PC-9 (cell line): ENCODE measurements around the gene UCMA. TPM values are rescaled to one million over a fixed set of nuclear protein-coding genes. Genes with fewer than 3 reads are reported as not detected.

ENCODE experiments used
- BruUV-seq: library from RNA; stranded (reverse); fragments of 400-500 nt; replicated peaks from 2 replicates; lab custom pipeline; 2021; lab: Mats Ljungman, UMichigan
- CTCF ChIA-PET: fragments of 300-600 bp; sonication (Branson Sonifier 250); formaldehyde crosslinking; loops from one replicate; lab custom pipeline; 2022; ENCODE audit warnings: antibody characterized with exemption; lab: Charles Lee
- POLR2A ChIA-PET: fragments of 300-600 bp; sonication (Branson Sonifier 250); formaldehyde crosslinking; loops from one replicate; lab custom pipeline; 2022; ENCODE audit warnings: antibody characterized with exemption; ENCODE audit not compliant: unreplicated experiment; lab: Charles Lee
- DNase-seq, 2 experiments: peaks; one replicate each; pipeline versions ENCODE4 v3.0.0 to v3.0.0-alpha.2; 2015 to 2022; ENCODE audit warnings: mixed read lengths in 1 of 2
- H2AFZ ChIP-seq: fragments of 200-600 bp; sonication (generic); 2 replicates; pipeline ENCODE4 v1.8.1; 2017; ENCODE audit warnings: antibody characterized with exemption
- H3F3A ChIP-seq: fragments of 200-600 bp; sonication (generic); 2 replicates; pipeline ENCODE4 v1.8.1; 2017; ENCODE audit warnings: antibody characterized with exemption, mild to moderate bottlenecking, low read depth; ENCODE audit not compliant: insufficient read depth
- H3K27ac ChIP-seq: fragments of 200-600 bp; sonication (generic); 2 replicates; pipeline ENCODE4 v1.6.1; 2016; ENCODE audit warnings: mixed run types
- H3K27me3 ChIP-seq: fragments of 200-600 bp; sonication (generic); 2 replicates; pipeline ENCODE4 v1.6.1; 2016; ENCODE audit warnings: low read depth, mixed run types; ENCODE audit not compliant: insufficient read depth
- H3K36me3 ChIP-seq: fragments of 200-600 bp; sonication (generic); 2 replicates; pipeline ENCODE4 v1.6.1; 2016; ENCODE audit warnings: low read depth, mixed run types
- H3K4me1 ChIP-seq: fragments of 200-600 bp; sonication (generic); replicated peaks from 2 replicates; pipeline ENCODE4 v1.6.1; 2016; ENCODE audit warnings: mixed run types; ENCODE audit not compliant: insufficient read depth
- H3K4me2 ChIP-seq: fragments of 200-600 bp; sonication (generic); 2 replicates; pipeline ENCODE4 v1.6.1; 2017; ENCODE audit warnings: mixed run types
- H3K4me3 ChIP-seq: fragments of 200-600 bp; sonication (generic); 2 replicates; pipeline ENCODE4 v1.6.1; 2016; ENCODE audit warnings: mixed run types
- H3K79me2 ChIP-seq: fragments of 200-600 bp; sonication (generic); 2 replicates; pipeline ENCODE4 v1.6.1; 2017; ENCODE audit warnings: low read depth, mixed run types
- H3K9me2 ChIP-seq: fragments of 200-600 bp; sonication (generic); 2 replicates; pipeline ENCODE4 v1.8.1; 2017; ENCODE audit warnings: mild to moderate bottlenecking; ENCODE audit not compliant: insufficient read depth
- H3K9me3 ChIP-seq: fragments of 200-600 bp; sonication (generic); 2 replicates; pipeline ENCODE4 v1.8.1; 2016; ENCODE audit warnings: low read depth; ENCODE audit not compliant: insufficient read depth
- H4K20me1 ChIP-seq: fragments of 200-600 bp; sonication (generic); 2 replicates; pipeline ENCODE4 v1.8.1; 2017; ENCODE audit not compliant: insufficient read depth
- EZH2 ChIP-seq: fragments of 200-600 bp; sonication (generic); IDR thresholded peaks from 2 replicates; pipeline ENCODE4 v1.8.0; 2017; ENCODE audit warnings: antibody characterized with exemption, low read depth
- intact Hi-C: fragments of 100-400 bp; cut with micrococcal nuclease; formaldehyde crosslinking; loops from one replicate; pipeline ENCODE4 v1.10.0; 2022; ENCODE audit not compliant: unreplicated experiment
- total RNA-seq: library from RNA; stranded (reverse); gene quantifications from 2 replicates; pipeline ENCODE4 v1.2.3, GENCODE V29; 2021
- TF ChIP-seq, protein P1 (sequence below): fragments of 200-600 bp; sonication (generic); conservative IDR thresholded peaks from 2 replicates; pipeline ENCODE4 v1.6.1; 2017; ENCODE audit warnings: mixed run types, antibody characterized with exemption, mild to moderate bottlenecking, moderate library complexity

UCMA gene
- total RNA-seq, 1 experiment from 2014 or later: not detected

- no peak overlapping the region for H3K27ac ChIP-seq
- CTCF ChIA-PET: no interaction called here
- no peaks in the 10 kb centered on the region for H3K9me2 ChIP-seq
- H3K27me3 ChIP-seq: no peaks in the 10 kb centered on the region
- H4K20me1 ChIP-seq: no peaks in the 10 kb centered on the region
- POLR2A ChIA-PET: no interaction called here
- no peaks in the 10 kb centered on the region for H3K36me3 ChIP-seq
- H3K79me2 ChIP-seq: no peaks in the 10 kb centered on the region
- no peak for TF ChIP-seq EZH2
- TF ChIP-seq, protein P1, sequence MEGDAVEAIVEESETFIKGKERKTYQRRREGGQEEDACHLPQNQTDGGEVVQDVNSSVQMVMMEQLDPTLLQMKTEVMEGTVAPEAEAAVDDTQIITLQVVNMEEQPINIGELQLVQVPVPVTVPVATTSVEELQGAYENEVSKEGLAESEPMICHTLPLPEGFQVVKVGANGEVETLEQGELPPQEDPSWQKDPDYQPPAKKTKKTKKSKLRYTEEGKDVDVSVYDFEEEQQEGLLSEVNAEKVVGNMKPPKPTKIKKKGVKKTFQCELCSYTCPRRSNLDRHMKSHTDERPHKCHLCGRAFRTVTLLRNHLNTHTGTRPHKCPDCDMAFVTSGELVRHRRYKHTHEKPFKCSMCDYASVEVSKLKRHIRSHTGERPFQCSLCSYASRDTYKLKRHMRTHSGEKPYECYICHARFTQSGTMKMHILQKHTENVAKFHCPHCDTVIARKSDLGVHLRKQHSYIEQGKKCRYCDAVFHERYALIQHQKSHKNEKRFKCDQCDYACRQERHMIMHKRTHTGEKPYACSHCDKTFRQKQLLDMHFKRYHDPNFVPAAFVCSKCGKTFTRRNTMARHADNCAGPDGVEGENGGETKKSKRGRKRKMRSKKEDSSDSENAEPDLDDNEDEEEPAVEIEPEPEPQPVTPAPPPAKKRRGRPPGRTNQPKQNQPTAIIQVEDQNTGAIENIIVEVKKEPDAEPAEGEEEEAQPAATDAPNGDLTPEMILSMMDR: no peak
- H3K4me2 ChIP-seq: no peak overlapping the region
- no peaks in the 10 kb centered on the region for H3K4me1 ChIP-seq
- intact Hi-C loops: no loop called here
- no peaks in the 10 kb centered on the region for H3F3A ChIP-seq
- DNase-seq: no peak
- no TSS peak for BruUV-seq
- H3K4me3 ChIP-seq: no peak overlapping the region
- H3K9me3 ChIP-seq: no peaks in the 10 kb centered on the region
- no peak overlapping the region for H2AFZ ChIP-seq
Measured at GRCh38 chr10:13241613-13242012, 7.4 kb upstream of the UCMA start.

- no peaks in the 10 kb centered on the region for H3K79me2 ChIP-seq
- no peak overlapping the region for H3K27ac ChIP-seq
- no peak overlapping the region for H2AFZ ChIP-seq
- ChIA-PET POLR2A (interaction anchor here (0.5 kb wide), 1 partner anchor 10 kb away, joined by 3 read pairs; no protein-coding TSS in a partner anchor), CTCF (interaction anchor here (0.7 kb wide), 1 partner anchor 36 kb away, joined by 3 read pairs; no protein-coding TSS in a partner anchor)
- H3K9me2 ChIP-seq: no peaks in the 10 kb centered on the region
- no peaks in the 10 kb centered on the region for H3K4me1 ChIP-seq
- TF ChIP-seq EZH2: no peak
- TF ChIP-seq, protein P1: no peak
- no peaks in the 10 kb centered on the region for H3F3A ChIP-seq
- H3K27me3 ChIP-seq: no peaks in the 10 kb centered on the region
- BruUV-seq: no TSS peak
- no peak overlapping the region for H3K4me3 ChIP-seq
- no peaks in the 10 kb centered on the region for H4K20me1 ChIP-seq
- DNase-seq: no peak
- H3K36me3 ChIP-seq: no peaks in the 10 kb centered on the region
- no peak overlapping the region for H3K4me2 ChIP-seq
- intact Hi-C loops: no loop called here
- H3K9me3 ChIP-seq: no peaks in the 10 kb centered on the region
Measured at GRCh38 chr10:13239923-13240322, 5.7 kb upstream of the UCMA start.

DNA sequence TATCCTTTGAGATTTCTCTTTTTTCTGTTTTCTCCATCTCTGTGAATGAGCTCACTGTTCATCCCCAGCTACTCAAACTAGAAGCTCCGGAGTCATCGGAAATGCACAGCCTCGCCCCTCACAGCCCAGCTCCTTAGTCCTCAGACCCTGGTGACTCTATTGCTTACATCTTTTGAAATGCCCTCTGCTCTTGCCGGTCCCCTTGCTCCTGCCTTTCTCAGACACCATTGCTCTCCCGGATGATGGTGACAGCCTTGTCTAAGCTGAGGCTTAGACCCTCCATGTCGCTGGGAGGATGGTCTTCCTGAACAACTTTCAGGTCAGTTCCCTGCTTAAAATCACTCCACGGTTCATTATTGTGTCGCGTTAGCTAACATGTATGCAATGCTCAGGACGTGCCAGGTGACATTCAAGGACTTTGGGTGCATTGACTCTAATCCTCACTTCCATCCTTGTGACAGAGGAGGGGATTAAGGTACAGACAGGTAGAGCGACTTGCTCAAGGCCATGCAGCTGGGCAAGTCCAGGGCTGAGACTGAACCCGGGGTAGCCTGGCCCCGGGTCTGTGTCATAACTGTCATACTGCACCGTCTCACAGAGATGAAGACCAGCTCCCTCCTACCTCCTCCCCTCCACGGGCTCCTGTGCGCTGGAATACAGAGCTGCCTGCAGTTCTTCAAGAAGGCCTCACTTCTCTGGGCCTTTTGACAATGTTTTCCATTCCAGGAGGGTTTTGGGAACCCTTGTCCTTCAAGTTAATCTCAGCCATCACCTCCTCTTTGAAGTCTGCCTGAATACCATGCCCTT lies 4.3 kb upstream of the UCMA start:
- Histone ChIP-seq H3K36me3 (no peaks in the 10 kb centered on the region), H3K4me3 (no peak overlapping the region), H3F3A (no peaks in the 10 kb centered on the region), H3K27ac (no peak overlapping the region), H3K4me1 (no peaks in the 10 kb centered on the region), H3K9me2 (no peaks in the 10 kb centered on the region), H2AFZ (no peak overlapping the region), H4K20me1 (no peaks in the 10 kb centered on the region), H3K27me3 (no peaks in the 10 kb centered on the region), H3K79me2 (no peaks in the 10 kb centered on the region), H3K9me3 (no peaks in the 10 kb centered on the region), H3K4me2 (no peak overlapping the region)
- DNase-seq: no peak
- TF ChIP-seq EZH2: no peak
- TF ChIP-seq, protein P1: no peak
- ChIA-PET POLR2A (no interaction called here), CTCF (no interaction called here)
- no TSS peak for BruUV-seq
- intact Hi-C loops: no loop called here
